HG03139 (cell line): ENCODE results near the gene OR4S1.
"Not testable (repeated sequence)": the region's sequence is repeated elsewhere in the genome, so short reads cannot be mapped to it uniquely, and the experiment has no call there.

ENCODE experiments used
- ATAC-seq: cut with Tn5 transposase; IDR thresholded peaks from one replicate; pipeline ENCODE4 v1.9.1; 2021; ENCODE audit not compliant: unreplicated experiment

The OR4S1 gene, protein sequence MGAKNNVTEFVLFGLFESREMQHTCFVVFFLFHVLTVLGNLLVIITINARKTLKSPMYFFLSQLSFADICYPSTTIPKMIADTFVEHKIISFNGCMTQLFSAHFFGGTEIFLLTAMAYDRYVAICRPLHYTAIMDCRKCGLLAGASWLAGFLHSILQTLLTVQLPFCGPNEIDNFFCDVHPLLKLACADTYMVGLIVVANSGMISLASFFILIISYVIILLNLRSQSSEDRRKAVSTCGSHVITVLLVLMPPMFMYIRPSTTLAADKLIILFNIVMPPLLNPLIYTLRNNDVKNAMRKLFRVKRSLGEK

DNA sequence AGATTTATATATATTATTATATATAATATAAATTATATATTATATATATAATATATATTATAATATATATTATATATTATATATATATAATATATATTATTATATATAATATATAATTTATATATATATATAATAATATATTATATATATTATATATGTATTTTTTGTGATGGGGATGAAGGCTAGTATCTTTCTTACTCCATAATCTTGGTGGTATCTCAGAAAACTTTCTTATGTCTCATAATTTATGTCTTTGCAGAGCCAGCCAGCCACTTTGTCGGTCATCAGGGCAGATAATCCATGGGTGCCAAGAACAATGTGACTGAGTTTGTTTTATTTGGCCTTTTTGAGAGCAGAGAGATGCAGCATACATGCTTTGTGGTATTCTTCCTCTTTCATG lies at the start of gene OR4S1:
OR4S1 (plus strand) TSS at position 301 of the 400 bp plus-strand sequence; CDS start at position 301, 0 bp downstream.
- ATAC-seq, result no peak

DNA sequence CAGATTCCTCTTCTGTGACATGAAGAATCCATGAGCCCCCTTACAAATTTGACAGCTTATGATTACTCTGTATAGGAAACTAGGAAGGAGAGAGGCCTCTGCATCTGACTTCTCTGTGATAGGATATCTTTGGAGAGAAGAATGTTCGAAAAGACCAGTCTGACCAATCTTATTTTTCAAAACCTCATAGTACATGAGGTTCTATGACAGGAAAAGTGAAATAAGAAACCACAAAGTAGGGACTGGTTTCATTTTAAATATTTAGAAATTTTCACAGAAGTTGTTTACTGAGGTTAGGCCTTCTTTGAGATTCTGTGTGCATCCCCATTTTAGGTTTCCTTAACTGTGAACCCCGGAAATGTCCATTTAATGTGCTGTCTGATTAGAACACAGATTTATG lies 44.4 kb upstream of the OR4S1 start:
- no peak for ATAC-seq

DNA sequence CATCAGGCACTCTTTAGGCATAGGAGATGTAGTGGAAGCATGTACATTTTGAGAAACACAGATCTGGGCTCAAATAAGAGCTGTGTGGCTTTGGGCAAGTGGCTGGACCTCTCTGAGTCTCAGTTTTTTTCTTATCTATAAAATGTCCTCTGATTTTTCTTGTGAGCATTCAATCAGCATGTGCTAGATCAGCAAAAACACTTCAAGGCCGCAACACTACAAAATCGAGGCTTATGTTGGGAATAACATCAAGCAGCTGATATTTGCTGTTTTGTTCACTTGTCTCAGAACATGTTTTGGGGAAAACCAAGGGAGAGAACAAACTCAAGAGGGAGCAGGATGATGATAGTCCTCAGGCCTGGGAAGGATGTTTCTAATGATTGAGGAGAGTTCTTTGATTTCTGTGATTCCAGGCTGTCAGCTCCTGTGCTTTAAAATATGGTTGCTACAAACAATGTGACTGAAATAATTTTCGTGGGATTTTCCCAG lies 42.6 kb upstream of the OR4S1 start, which contains the start of gene OR4X1:
OR4X1 (plus strand) TSS at position 439 of the 489 bp plus-strand sequence; CDS start at position 439, 0 bp downstream.
- ATAC-seq, result no peak

DNA sequence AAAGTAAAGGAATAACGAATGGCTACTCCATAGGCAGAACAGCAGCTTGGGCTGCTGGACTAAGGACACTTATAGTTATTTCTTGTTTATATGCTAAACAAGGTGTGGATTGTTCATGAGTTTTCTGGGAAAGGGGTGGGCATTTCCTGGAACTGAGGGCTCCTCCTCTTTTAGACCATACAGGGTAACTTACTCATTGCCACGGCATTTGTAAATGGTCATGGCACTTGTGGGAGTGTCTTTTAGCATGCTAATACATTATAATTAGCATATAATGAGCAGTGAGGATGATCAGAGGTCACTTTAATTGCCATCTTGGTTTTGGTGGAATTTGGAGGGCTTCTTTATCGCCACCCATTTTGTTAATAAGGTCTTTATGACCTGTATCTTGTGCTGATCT lies 35.4 kb upstream of the OR4S1 start:
- no peak for ATAC-seq

DNA sequence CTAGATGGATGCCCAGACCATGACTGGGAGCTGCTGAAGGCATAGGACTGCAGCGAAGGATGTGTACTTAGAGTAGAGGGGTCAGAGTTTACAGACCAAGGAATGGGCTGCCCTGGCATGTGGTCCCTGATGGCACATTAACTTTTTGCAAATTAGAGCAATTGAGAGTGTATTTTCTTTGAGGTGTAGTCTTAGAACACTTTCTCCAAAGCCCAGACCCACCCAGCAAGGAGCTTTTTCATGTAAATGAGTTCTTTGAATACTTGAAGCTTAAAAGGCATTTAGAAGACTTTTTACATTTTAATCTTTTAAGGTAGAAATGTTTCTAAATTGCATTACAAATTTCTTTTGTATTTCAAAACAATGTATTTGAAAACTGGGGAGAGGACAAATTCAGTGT lies 33.4 kb upstream of the OR4S1 start:
- ATAC-seq, result no peak

DNA sequence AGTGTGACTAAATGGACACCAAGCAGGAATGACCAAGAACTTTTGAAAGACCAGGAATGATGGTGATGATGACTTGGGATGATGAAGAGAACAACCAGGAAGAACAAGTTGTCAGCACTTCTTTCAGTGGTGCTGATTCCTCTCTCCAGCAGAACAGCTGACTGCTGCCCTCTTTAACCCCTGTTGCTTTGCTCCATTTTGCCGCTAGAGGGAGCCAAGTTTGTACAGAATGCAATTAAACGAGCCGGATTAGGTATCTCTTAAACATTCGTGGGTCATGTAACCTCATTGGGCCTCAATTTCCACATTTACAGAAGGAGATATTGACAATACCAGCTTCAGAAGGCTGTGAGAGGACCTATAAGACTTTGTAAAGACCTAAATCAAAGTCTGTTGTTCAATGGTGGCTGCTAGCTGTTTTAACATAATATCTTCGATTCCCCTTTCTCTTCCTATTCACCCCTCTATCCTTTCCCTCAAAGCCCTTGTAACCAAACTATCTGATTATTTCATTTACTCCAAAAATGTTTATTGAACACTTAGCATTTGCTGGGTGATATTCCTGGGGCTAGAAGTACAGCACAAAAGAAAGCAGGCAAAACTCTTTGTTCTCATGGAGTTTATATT lies 1.9 kb downstream of the OR4S1 start:
- peak; percentile 69 for ATAC-seq

DNA sequence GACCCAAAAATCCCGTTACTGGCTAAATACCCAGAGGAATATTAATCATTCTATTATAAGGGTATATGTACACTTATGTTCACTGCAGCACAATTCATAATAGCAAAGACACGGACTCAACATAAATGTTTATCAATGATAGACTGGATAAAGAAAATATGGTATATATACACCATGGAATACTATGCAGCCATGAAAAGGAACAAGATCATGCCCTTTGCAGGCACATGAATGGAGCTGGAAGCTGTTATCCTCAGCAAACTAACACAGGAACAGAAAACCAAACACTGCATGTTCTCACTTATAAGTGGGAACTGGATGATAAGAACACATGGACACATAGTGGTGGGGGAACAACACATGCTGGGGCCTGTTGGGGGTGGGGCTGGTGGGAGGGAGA lies 7.6 kb downstream of the OR4S1 start:
- ATAC-seq, result not testable (repeated sequence)

DNA sequence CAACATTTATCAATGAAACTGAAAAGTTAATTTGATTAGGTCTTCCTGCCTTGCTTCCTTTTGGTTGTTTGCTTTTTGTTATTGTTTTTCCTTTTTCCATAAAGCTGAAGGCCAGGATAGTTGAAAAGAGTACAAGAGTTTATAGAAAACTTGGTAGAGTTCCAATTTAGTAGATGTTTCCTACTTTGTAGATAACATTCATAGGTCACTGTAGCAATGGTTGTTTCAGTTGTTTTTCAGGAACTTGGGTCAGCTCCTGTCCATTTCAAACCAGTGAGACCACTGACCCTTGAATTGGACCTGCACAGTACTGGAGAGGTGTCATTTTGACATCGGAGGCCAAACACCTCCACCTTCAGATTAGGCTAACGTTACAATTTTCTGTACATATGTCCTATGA lies 13.8 kb downstream of the OR4S1 start:
- not testable (repeated sequence) for ATAC-seq

DNA sequence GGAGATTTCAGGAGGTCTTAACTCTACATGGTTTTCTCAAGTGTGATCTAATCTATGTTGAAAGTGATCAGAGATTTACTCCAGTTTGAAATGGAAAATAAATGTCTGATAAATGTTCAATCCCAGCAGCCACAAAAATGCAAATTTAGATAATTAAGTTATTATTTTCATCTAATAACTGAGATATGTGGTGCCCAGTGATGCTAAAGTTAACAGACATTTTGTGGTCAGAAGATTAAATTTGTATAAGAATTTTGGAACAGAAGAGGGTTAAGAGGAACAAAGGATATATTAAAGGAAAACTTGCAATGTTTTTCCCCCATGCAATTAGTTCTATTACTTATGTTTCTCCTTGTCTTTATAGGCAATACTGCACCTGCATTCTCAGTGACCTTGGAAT lies 18.6 kb downstream of the OR4S1 start, which contains the start of gene OR4C3:
OR4C3 (plus strand) TSS at position 301 of the 400 bp plus-strand sequence. CDS start 102 bp downstream, outside the sequence.
- ATAC-seq, result not testable (repeated sequence)

DNA sequence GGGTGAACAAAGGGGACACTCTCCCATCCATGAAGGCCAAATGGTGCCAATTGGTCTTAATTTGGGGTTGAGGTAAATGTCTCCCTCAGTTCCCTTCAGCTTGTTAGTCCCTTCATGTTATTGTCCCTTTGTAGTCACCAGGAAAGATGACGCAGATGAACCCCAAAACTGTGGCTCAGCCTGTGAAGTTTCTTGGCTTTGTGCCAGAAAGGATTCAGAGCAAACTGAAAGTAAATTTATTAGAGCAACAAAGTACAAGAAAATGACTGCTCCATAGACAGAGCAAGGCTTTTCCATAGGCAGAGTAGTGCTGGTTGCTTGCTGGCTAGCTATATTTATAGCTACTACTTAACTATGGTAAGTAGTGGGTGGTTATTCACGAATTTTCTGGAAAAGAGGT lies 35.4 kb downstream of the OR4S1 start:
- ATAC-seq, result no peak

DNA sequence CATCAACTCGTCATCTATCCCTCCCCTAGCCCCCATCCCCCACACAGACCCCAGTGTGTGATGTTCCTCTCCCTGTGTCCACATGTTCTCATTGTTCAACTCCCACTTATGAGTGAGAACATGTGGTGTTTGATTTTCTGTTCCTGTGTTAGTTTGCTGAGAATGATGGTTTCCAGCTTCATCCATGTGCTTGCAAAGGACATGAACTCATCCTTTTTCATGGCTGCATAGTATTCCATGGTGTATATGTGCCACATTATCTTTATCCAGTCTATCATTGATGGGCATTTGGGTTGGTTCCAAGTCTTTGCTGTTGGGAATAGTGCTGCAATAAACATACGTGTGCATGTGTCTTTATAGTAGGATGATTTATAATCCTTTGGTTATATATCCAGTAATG lies 36.5 kb downstream of the OR4S1 start:
- ATAC-seq, result not testable (repeated sequence)

DNA sequence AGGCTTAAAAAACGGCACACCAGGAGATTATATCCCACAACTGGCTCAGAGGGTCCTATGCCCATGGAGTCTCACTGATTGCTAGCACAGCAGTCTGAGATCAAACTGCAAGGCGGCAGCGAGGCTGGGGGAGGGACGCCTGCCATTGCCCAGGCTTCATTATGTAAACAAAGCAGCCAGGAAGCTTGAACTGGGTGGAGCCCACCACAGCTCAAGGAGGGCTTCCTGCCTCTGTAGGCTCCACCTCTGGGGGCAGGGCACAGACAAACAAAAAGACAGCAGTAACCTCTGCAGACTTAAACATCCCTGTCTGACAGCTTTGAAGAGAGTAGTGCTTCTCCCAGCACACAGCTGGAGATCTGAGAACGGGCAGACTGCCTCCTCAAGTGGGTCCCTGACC lies 40.3 kb downstream of the OR4S1 start:
- not testable (repeated sequence) for ATAC-seq

DNA sequence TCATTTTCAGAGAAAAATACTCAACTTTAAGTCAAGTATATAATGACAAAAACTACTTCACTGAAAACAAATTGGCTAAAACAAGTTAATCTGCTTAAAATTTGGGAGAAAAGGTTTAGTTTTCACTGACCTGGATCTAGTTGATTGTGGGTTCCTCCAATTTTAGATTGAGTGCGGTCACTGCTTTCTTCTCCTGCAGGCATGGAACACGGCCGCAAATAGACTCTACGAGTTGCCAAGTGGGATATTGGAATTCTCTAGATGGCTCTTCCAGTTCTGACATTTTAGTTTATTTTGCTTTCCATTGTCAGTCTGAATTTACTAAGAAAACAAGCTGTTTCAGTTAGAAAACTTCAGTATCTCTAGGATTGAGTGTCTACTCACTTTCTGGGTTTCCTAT lies 48.0 kb downstream of the OR4S1 start:
- no peak for ATAC-seq

DNA sequence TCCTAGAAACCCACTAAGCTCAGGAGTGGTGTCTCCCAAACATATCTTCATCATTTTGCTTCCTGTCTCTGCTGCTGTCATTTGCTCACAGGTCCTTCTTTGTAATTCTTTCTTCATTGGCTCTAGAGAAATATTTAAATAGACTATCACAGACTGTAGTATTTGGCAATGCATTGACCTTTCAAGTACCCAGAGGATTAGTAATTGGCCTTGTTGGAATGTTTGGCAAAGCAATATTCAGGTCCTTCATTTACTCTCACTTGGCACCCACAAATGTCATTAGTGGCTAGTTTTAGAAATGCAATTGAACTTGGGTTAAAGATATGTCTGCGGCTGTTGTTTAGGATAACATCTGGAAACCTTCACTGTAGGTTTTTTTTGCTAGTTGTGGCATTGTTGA lies 48.7 kb downstream of the OR4S1 start:
- ATAC-seq, result no peak
